22Rv1 (cell line): ENCODE measurements around the gene PWWP2A.

Experiments
- CTCF ChIP-seq: fragments of 450-650 bp; IDR thresholded peaks from 2 replicates; pipeline ENCODE4 v1.5.1; 2017; ENCODE audit warnings: mild to moderate bottlenecking
- ZFX ChIP-seq: fragments of 450-650 bp; IDR thresholded peaks from 2 replicates; pipeline ENCODE4 v1.6.1; 2017; ENCODE audit warnings: antibody characterized with exemption, borderline replicate concordance

GRCh38 chr5:160082614-160083500 lies 36.4 kb downstream of the PWWP2A start:
- no peak for TF ChIP-seq CTCF
- TF ChIP-seq ZFX: no peak
